Measurements from ENCODE around the gene CACNA1I.

DNA sequence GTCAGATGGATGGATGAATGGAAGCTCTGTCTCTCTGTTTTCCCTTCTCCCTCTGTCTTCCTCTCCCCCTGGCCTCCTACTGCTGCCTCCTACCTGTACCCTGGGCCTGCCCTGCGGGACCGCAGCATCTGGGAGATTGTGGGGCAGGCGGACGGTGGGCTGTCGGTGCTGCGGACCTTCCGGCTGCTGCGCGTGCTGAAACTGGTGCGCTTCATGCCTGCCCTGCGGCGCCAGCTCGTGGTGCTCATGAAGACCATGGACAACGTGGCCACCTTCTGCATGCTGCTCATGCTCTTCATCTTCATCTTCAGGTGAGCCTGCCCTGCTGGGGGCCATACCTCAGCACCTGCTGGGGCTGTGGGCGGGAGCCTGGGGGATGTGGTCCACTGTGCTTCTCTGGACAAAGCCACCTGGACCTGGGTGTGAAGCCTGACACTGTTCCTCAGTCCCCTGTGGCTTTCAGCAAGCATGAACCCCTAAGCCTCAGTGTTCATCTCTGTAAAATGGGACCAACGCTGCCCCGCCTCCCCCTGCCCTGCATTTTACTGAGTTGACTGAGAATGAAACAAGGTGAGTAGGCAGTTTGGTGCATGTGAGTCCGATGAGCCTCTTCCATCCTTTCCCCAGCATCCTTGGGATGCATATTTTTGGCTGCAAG is 88.4 kb downstream of the CACNA1I start:
- no peak for TF ChIP-seq TAF1 (IDR thresholded peaks at IDR 0.05; ENCODE audit: borderline replicate concordance, low read depth, low read length)
- TF ChIP-seq POLR2A (IDR thresholded peaks at IDR 0.05; ENCODE audit: low read depth, low read length), result no peak
- TF ChIP-seq POLR2AphosphoS5 (IDR thresholded peaks at IDR 0.05; ENCODE audit: low read depth, low read length), result no peak
